HG03575 (cell line): ENCODE measurements around the gene SGPP2.

Experiments used
- ATAC-seq: cut with Tn5 transposase; IDR thresholded peaks from one replicate; pipeline ENCODE4 v1.9.1; 2021; ENCODE audit not compliant: unreplicated experiment, insufficient number of reproducible peaks, low FRiP score; ENCODE audit errors: extremely low read depth

Gene SGPP2

DNA sequence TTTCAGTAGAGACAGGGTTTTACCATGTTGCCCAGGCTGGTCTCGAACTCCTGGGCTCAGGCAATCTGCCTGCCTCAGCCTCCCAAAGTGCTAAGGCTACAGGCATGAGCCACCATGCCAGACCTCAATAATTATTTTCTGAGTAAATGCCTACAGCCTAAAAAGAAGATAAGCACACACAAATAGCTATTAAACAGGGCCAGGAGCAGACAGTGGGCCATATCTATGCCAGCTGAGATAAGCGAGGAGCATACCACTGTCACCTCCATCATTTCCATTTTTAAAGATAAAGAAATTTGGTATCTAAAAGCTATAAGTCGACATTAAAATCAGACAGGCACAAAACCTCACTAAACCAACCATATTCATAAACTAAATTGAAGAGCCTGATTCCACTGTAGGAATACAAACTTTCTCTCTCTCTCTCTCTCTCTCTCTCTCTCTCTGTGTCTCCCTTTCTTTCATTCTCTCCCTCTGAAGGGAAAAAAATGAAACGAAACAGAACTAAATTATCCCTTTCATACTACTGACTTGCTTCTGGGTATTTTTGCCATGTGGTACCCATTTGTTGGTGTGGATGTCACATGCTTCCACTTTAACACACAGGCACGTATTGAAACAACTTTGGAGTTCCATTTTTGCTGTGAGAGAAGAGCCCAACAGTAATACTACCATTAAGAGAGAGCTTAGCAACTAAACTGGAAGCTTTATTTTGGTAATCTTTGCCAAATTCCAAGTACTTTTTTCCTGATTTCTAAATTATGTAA lies 180.6 kb downstream of the SGPP2 start:
- ATAC-seq: no peak

DNA sequence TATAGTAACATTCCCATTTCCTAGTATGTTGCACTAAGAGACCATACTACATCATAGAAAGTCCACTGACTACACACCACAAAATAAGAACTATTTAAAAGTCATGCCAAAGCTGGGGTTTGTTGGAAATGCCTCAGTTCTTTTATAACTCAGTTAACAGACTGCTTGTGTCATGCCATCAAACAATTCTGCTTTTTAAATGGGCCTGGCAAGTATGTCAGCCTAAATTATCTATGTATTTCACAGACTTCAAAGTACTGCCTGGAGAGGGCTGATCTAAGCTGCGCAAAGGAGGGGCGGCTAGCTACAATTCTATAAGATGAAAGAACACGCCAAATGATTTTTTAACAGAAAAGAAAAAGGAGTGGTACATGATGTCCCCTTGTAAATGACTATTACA lies 182.0 kb downstream of the SGPP2 start:
- ATAC-seq: no peak

DNA sequence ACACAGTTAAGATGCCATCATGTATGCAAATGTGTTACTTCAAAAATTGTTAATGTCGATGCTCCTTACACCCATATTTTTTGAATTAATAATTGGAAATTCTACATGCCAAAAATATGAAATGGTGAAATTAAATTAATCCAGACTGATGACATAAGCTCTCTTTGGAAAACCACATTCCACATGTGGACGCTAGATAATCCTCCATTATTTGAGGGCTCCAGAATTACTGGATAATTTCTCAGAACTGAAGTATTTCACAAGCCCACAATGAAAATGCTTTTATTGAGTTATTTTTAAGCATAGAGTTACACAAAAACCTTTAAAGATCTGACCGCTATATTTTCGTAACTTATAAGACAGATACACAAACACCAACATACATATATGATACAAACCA lies 183.7 kb downstream of the SGPP2 start:
- no peak for ATAC-seq

DNA sequence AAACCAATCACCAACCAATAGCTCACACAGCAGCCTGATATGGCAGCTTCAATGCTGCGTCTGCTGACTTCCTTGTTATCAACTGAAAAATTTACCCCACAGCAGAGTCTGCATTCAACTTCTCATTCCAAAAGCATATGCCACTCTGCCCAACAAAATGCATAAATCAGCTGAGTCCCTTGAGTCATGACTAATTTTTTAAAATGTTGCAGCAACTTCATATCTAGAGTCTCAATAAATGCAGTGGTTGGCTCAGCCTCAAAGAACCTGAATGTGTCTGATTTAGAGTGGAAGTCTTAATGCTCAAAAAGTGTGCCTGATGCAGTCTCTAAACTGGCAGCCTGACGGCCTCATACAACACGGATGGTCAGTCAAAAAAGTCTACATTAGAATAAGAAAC lies 185.0 kb downstream of the SGPP2 start:
- ATAC-seq: no peak
